Measurements from ENCODE around the gene VMP1.

DNA sequence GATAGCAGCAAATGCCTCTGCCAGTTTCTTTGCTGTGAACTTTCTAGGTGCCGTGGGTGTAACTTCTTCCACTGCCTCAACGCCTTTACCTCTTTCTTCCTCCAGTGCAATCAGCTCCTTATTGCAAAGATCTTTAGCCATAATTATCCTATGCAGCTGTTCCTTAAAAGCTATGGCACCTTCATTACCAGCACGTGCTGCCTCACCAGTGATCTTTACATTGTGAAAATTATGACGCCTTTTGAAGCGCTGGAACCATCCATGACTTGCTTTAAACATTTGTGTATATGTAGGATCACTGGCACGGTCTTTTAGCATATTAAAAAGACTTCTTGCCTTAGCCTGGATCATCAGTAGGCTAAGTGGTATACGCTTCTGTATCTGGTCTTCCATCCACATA, 8.2 kb upstream of the VMP1 start:
- TF ChIP-seq, protein P1, sequence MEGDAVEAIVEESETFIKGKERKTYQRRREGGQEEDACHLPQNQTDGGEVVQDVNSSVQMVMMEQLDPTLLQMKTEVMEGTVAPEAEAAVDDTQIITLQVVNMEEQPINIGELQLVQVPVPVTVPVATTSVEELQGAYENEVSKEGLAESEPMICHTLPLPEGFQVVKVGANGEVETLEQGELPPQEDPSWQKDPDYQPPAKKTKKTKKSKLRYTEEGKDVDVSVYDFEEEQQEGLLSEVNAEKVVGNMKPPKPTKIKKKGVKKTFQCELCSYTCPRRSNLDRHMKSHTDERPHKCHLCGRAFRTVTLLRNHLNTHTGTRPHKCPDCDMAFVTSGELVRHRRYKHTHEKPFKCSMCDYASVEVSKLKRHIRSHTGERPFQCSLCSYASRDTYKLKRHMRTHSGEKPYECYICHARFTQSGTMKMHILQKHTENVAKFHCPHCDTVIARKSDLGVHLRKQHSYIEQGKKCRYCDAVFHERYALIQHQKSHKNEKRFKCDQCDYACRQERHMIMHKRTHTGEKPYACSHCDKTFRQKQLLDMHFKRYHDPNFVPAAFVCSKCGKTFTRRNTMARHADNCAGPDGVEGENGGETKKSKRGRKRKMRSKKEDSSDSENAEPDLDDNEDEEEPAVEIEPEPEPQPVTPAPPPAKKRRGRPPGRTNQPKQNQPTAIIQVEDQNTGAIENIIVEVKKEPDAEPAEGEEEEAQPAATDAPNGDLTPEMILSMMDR (conservative IDR thresholded peaks at IDR 0.05; ENCODE audit: low read depth, low read length): no peak
- no peak for TF ChIP-seq POLR2A (IDR thresholded peaks at IDR 0.05; ENCODE audit: low read depth, low read length)
- no peak for TF ChIP-seq FOS (IDR thresholded peaks at IDR 0.05; ENCODE audit: low read depth, low read length)
- no peak for TF ChIP-seq MXI1 (IDR thresholded peaks at IDR 0.05; ENCODE audit: borderline replicate concordance, low read depth, low read length)
- TF ChIP-seq, protein P2, sequence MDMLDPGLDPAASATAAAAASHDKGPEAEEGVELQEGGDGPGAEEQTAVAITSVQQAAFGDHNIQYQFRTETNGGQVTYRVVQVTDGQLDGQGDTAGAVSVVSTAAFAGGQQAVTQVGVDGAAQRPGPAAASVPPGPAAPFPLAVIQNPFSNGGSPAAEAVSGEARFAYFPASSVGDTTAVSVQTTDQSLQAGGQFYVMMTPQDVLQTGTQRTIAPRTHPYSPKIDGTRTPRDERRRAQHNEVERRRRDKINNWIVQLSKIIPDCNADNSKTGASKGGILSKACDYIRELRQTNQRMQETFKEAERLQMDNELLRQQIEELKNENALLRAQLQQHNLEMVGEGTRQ (IDR thresholded peaks at IDR 0.05; ENCODE audit: low read depth, low read length): no peak
- TF ChIP-seq, protein P3, sequence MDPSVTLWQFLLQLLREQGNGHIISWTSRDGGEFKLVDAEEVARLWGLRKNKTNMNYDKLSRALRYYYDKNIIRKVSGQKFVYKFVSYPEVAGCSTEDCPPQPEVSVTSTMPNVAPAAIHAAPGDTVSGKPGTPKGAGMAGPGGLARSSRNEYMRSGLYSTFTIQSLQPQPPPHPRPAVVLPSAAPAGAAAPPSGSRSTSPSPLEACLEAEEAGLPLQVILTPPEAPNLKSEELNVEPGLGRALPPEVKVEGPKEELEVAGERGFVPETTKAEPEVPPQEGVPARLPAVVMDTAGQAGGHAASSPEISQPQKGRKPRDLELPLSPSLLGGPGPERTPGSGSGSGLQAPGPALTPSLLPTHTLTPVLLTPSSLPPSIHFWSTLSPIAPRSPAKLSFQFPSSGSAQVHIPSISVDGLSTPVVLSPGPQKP (IDR thresholded peaks at IDR 0.05; ENCODE audit: borderline replicate concordance, low read depth, low read length): no peak
- TF ChIP-seq RFX5 (IDR thresholded peaks at IDR 0.05; ENCODE audit: low read depth, low read length): no peak
- no peak for TF ChIP-seq RAD21 (IDR thresholded peaks at IDR 0.05; ENCODE audit: low read length)
- TF ChIP-seq CHD1 (IDR thresholded peaks at IDR 0.05; ENCODE audit: low read depth, low read length): no peak
- no peak for TF ChIP-seq SMC3 (IDR thresholded peaks at IDR 0.05; ENCODE audit: low read depth, low read length)
- no peak for TF ChIP-seq RCOR1 (IDR thresholded peaks at IDR 0.05; ENCODE audit: insufficient replicate concordance, low read length)
- no peak for TF ChIP-seq MAZ (IDR thresholded peaks at IDR 0.05; ENCODE audit: borderline replicate concordance, low read depth, low read length)
- no peak for TF ChIP-seq CEBPB (IDR thresholded peaks at IDR 0.05; ENCODE audit: low read depth, low read length)

All from IMR-90 (cell line).